ENCODE data around the gene KCNJ15.

GRCh38 chr21:38303300-38303699 is 46.5 kb downstream of the KCNJ15 start:
- TF ChIP-seq, protein P1, sequence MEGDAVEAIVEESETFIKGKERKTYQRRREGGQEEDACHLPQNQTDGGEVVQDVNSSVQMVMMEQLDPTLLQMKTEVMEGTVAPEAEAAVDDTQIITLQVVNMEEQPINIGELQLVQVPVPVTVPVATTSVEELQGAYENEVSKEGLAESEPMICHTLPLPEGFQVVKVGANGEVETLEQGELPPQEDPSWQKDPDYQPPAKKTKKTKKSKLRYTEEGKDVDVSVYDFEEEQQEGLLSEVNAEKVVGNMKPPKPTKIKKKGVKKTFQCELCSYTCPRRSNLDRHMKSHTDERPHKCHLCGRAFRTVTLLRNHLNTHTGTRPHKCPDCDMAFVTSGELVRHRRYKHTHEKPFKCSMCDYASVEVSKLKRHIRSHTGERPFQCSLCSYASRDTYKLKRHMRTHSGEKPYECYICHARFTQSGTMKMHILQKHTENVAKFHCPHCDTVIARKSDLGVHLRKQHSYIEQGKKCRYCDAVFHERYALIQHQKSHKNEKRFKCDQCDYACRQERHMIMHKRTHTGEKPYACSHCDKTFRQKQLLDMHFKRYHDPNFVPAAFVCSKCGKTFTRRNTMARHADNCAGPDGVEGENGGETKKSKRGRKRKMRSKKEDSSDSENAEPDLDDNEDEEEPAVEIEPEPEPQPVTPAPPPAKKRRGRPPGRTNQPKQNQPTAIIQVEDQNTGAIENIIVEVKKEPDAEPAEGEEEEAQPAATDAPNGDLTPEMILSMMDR (conservative IDR thresholded peaks at IDR 0.05; ENCODE audit: low read depth, low read length), result no peak
- peak; percentile 24; the same call in 1 of the 2 replicates for TF ChIP-seq NFE2L2 (IDR thresholded peaks at IDR 0.05; ENCODE audit: low read depth, low read length)
- TF ChIP-seq POLR2A (IDR thresholded peaks at IDR 0.05; ENCODE audit: low read depth, low read length), result no peak
- TF ChIP-seq BHLHE40 (IDR thresholded peaks at IDR 0.05; ENCODE audit: low read depth, low read length), result no peak
- no peak for TF ChIP-seq SMC3 (IDR thresholded peaks at IDR 0.05; ENCODE audit: low read depth, low read length)

Measured in IMR-90 (cell line).